H9 (cell line): ENCODE measurements around the gene FYN. TPM values are rescaled to one million over a fixed set of nuclear protein-coding genes. Genes with fewer than 3 reads are reported as not detected.

Experiments used
- DNase-seq: peaks from one replicate; pipeline ENCODE4 v3.0.0-alpha.2; 2017
- H2AFZ ChIP-seq: one replicate; pipeline ENCODE4 v1.6.1; 2013; ENCODE audit warnings: mild to moderate bottlenecking, low read length, control low read depth, moderate library complexity
- H2AK5ac ChIP-seq: 2 replicates; pipeline ENCODE4 v1.6.1; 2013; ENCODE audit warnings: low read length, control low read depth, mixed read lengths; ENCODE audit not compliant: insufficient read length
- H2BK120ac ChIP-seq: one replicate; pipeline ENCODE4 v1.6.1; 2013; ENCODE audit warnings: low read depth, mild to moderate bottlenecking, low read length, control low read depth, inconsistent platforms; ENCODE audit not compliant: poor library complexity, severe bottlenecking
- H2BK12ac ChIP-seq: 2 replicates; pipeline ENCODE4 v1.6.1; 2013; ENCODE audit warnings: low read length, control low read depth, mixed read lengths, low read depth; ENCODE audit not compliant: insufficient read length
- H2BK15ac ChIP-seq: 2 replicates; pipeline ENCODE4 v1.6.1; 2013; ENCODE audit warnings: low read depth, low read length, control low read depth
- H2BK20ac ChIP-seq: one replicate; pipeline ENCODE4 v1.6.1; 2013; ENCODE audit warnings: low read depth, mild to moderate bottlenecking, low read length, control low read depth, inconsistent platforms; ENCODE audit not compliant: poor library complexity, severe bottlenecking
- H2BK5ac ChIP-seq: 2 replicates; pipeline ENCODE4 v1.6.1; 2013; ENCODE audit warnings: low read length, control low read depth, mixed read lengths; ENCODE audit not compliant: insufficient read length
- H3K14ac ChIP-seq: 2 replicates; pipeline ENCODE4 v1.6.1; 2013; ENCODE audit warnings: low read length, control low read depth; ENCODE audit not compliant: insufficient read depth
- H3K18ac ChIP-seq: 2 replicates; pipeline ENCODE4 v1.6.1; 2013; ENCODE audit warnings: low read depth, mild to moderate bottlenecking, mixed read lengths, low read length, control low read depth; ENCODE audit not compliant: insufficient read length
- H3K23ac ChIP-seq: 2 replicates; pipeline ENCODE4 v1.6.1; 2013; ENCODE audit warnings: low read length, control low read depth, mixed read lengths, low read depth; ENCODE audit not compliant: insufficient read length
- H3K23me2 ChIP-seq: 2 replicates; pipeline ENCODE4 v1.6.1; 2013; ENCODE audit warnings: low read depth, mild to moderate bottlenecking, mixed read lengths, low read length, control low read depth; ENCODE audit not compliant: insufficient read length, poor library complexity, severe bottlenecking
- H3K27ac ChIP-seq: 2 replicates; pipeline ENCODE4 v1.5.1; 2013; ENCODE audit warnings: low read length, control low read depth, mixed read lengths, low read depth; ENCODE audit not compliant: insufficient read length
- H3K27me3 ChIP-seq: 2 replicates; pipeline ENCODE4 v1.6.1; 2013; ENCODE audit warnings: low read length, control low read depth, inconsistent platforms; ENCODE audit not compliant: insufficient read depth
- H3K4ac ChIP-seq: 2 replicates; pipeline ENCODE4 v1.6.1; 2013; ENCODE audit warnings: low read depth, mild to moderate bottlenecking, control low read depth, inconsistent platforms, low read length, moderate library complexity
- H3K4me1 ChIP-seq: 2 replicates; pipeline ENCODE4 v1.6.1; 2013; ENCODE audit warnings: low read length, control low read depth, inconsistent platforms; ENCODE audit not compliant: insufficient read depth
- H3K4me2 ChIP-seq: 2 replicates; pipeline ENCODE4 v1.6.1; 2013; ENCODE audit warnings: low read length, control low read depth, mixed read lengths; ENCODE audit not compliant: insufficient read length, insufficient read depth
- H3K56ac ChIP-seq: 2 replicates; pipeline ENCODE4 v1.6.1; 2013; ENCODE audit warnings: low read depth, mild to moderate bottlenecking, mixed read lengths, low read length, control low read depth; ENCODE audit not compliant: insufficient read length
- H3K79me1 ChIP-seq: 2 replicates; pipeline ENCODE4 v1.6.1; 2013; ENCODE audit warnings: low read depth, mild to moderate bottlenecking, moderate library complexity, low read length, control low read depth, inconsistent platforms; ENCODE audit not compliant: insufficient read depth, poor library complexity, severe bottlenecking
- H3K79me2 ChIP-seq: 2 replicates; pipeline ENCODE4 v1.6.1; 2013; ENCODE audit warnings: low read length, control low read depth, inconsistent platforms; ENCODE audit not compliant: insufficient read depth
- H3K9ac ChIP-seq: 2 replicates; pipeline ENCODE4 v1.6.1; 2013; ENCODE audit warnings: low read length, control low read depth, mixed read lengths; ENCODE audit not compliant: insufficient read length; ENCODE audit errors: extremely low read depth
- H3K9me3 ChIP-seq: one replicate; pipeline ENCODE4 v1.6.1; 2013; ENCODE audit warnings: low read depth, low read length, inconsistent platforms; ENCODE audit not compliant: control insufficient read depth
- H3T11ph ChIP-seq: one replicate; pipeline ENCODE4 v1.6.1; 2013; ENCODE audit warnings: mild to moderate bottlenecking, low read length, control low read depth, inconsistent platforms
- H4K20me1 ChIP-seq: one replicate; pipeline ENCODE4 v1.6.1; 2013; ENCODE audit not compliant: control insufficient read depth, insufficient read length, insufficient read depth
- H4K5ac ChIP-seq: 2 replicates; pipeline ENCODE4 v1.6.1; 2013; ENCODE audit warnings: low read depth, mild to moderate bottlenecking, mixed read lengths, low read length, control low read depth; ENCODE audit not compliant: insufficient read length
- H4K8ac ChIP-seq: replicated peaks from 2 replicates; pipeline ENCODE4 v1.6.1; 2013; ENCODE audit warnings: low read length, control low read depth, mixed read lengths, low read depth; ENCODE audit not compliant: insufficient read length
- H4K91ac ChIP-seq: 2 replicates; pipeline ENCODE4 v1.6.1; 2013; ENCODE audit warnings: low read depth, mild to moderate bottlenecking, moderate library complexity, mixed read lengths, low read length, control low read depth; ENCODE audit not compliant: insufficient read length
- H3K27ac Mint-ChIP-seq, 3 experiments: 2 replicates in 2 of 3; 3 replicates in 1 of 3; pipeline ENCODE4 v1.8.0; 2020 to 2021; ENCODE audit warnings: mixed read lengths in 3 of 3, mild to moderate bottlenecking in 1 of 3, moderate library complexity in 1 of 3
- H3K27me3 Mint-ChIP-seq: 2 replicates; pipeline ENCODE4 v1.8.0; 2021; ENCODE audit warnings: low read depth, mild to moderate bottlenecking, moderate library complexity, mixed read lengths
- H3K36me3 Mint-ChIP-seq, 3 experiments: 2 replicates in 2 of 3; 3 replicates in 1 of 3; pipeline ENCODE4 v1.8.0; 2020 to 2021; ENCODE audit warnings: low read depth in 3 of 3, mixed read lengths in 3 of 3; ENCODE audit not compliant: insufficient read depth in 1 of 3
- H3K4me1 Mint-ChIP-seq, 2 experiments: 2 replicates each; pipeline ENCODE4 v1.8.0; 2020; ENCODE audit warnings: mixed read lengths in 2 of 2
- H3K4me3 Mint-ChIP-seq, 2 experiments: 2 replicates in 1 of 2; 3 replicates in 1 of 2; pipeline ENCODE4 v1.8.0; 2020 to 2021; ENCODE audit warnings: mild to moderate bottlenecking in 2 of 2, mixed read lengths in 2 of 2, moderate library complexity in 1 of 2
- H3K9me3 Mint-ChIP-seq, 2 experiments: 2 replicates in 1 of 2; 3 replicates in 1 of 2; pipeline ENCODE4 v1.8.0; 2020; ENCODE audit warnings: mild to moderate bottlenecking in 2 of 2, mixed read lengths in 2 of 2, moderate library complexity in 1 of 2
- WGBS: extraction: QIAGEN DNeasy Blood & Tissue Kit; methylation state at CpG from one replicate; pipeline ENCODE4 v1.1.7; 2013; ENCODE audit warnings: missing lambda C conversion rate, low lambda C conversion rate, mixed read lengths; ENCODE audit not compliant: insufficient read length; ENCODE audit errors: extremely low coverage; 5-methylcytosine and 5-hydroxymethylcytosine counted together
- total RNA-seq: library from RNA; stranded (reverse); gene quantifications from 2 replicates; pipeline ENCODE4 v1.2.1, GENCODE V29; 2021
- TF ChIP-seq, protein P1 (sequence below): fragments of 200-600 bp; sonication (generic); conservative IDR thresholded peaks from 3 replicates; pipeline ENCODE4 v1.8.0; 2021; ENCODE audit warnings: antibody characterized with exemption, mild to moderate bottlenecking

FYN gene
- total RNA-seq, 1 experiment from 2014 or later = 64.8 TPM

DNA sequence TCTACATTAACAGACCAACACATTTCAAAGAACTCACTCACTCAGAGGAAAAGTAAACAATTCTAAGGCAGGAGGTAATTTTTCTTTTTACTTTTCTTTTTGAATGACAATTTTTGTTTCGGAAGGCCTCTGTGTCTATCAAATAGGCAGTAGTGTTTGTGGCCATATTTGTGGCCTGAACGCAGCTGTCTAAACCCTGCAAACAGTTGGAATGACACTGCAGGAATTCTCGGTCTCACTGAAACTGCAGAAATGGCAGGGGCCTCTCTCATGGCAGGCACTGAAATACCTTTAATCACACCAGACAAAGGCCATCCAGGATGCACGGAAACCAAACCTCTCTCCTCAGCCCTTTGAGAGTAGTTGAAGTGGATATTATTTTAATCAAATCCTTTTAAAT lies 30.4 kb downstream of the FYN start:
- Mint-ChIP-seq H3K4me1 (peaks cover 36 to 37% of the 10 kb centered on the region in 2 experiments), H3K9me3 (no peaks in the 10 kb centered on the region), H3K36me3 (0 out of 7 replicates have a peak, but pooled peaks cover 0 to 3% (median 0%) of the 10 kb centered on the region in 3 experiments), H3K4me3 (no peak overlapping the region), H3K27ac (no peak overlapping the region), H3K27me3 (no peaks in the 10 kb centered on the region; the same call in 1 of the 2 replicates)
- peaks cover 2% of the 10 kb centered on the region; the same call in 1 of the 2 replicates for H3K79me2 ChIP-seq
- TF ChIP-seq, protein P1, sequence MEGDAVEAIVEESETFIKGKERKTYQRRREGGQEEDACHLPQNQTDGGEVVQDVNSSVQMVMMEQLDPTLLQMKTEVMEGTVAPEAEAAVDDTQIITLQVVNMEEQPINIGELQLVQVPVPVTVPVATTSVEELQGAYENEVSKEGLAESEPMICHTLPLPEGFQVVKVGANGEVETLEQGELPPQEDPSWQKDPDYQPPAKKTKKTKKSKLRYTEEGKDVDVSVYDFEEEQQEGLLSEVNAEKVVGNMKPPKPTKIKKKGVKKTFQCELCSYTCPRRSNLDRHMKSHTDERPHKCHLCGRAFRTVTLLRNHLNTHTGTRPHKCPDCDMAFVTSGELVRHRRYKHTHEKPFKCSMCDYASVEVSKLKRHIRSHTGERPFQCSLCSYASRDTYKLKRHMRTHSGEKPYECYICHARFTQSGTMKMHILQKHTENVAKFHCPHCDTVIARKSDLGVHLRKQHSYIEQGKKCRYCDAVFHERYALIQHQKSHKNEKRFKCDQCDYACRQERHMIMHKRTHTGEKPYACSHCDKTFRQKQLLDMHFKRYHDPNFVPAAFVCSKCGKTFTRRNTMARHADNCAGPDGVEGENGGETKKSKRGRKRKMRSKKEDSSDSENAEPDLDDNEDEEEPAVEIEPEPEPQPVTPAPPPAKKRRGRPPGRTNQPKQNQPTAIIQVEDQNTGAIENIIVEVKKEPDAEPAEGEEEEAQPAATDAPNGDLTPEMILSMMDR = no peak
- H3K9ac ChIP-seq = no peak overlapping the region
- H3K27ac ChIP-seq = no peak overlapping the region
- no peak overlapping the region for H2BK12ac ChIP-seq
- no peak overlapping the region for H4K8ac ChIP-seq
- H3K23me2 ChIP-seq = no peaks in the 10 kb centered on the region
- no peak overlapping the region for H3K56ac ChIP-seq
- no peak overlapping the region for H3T11ph ChIP-seq
- H4K91ac ChIP-seq = no peak overlapping the region
- H3K9me3 ChIP-seq = no peaks in the 10 kb centered on the region
- no peak overlapping the region for H2BK120ac ChIP-seq
- no peak overlapping the region for H3K18ac ChIP-seq
- H2AK5ac ChIP-seq = no peak overlapping the region
- H3K14ac ChIP-seq = no peak overlapping the region
- H3K79me1 ChIP-seq = no peaks in the 10 kb centered on the region
- H2BK15ac ChIP-seq = no peak overlapping the region
- H3K23ac ChIP-seq = no peak overlapping the region
- H4K20me1 ChIP-seq = no peaks in the 10 kb centered on the region
- peaks cover 21% of the 10 kb centered on the region for H3K4me1 ChIP-seq
- H2AFZ ChIP-seq = no peak overlapping the region
- no peak overlapping the region for H3K4ac ChIP-seq
- DNase-seq = no peak
- H3K27me3 ChIP-seq = no peaks in the 10 kb centered on the region
- H2BK5ac ChIP-seq = no peak overlapping the region
- no peak overlapping the region for H4K5ac ChIP-seq
- H3K4me2 ChIP-seq = no peak overlapping the region
- no peak overlapping the region for H2BK20ac ChIP-seq
- WGBS = no CpG with 5 or more reads among the region's 4 CpGs
